GM18502 (cell line): ENCODE measurements around the gene HELZ2.
A peak's percentile ranks its signal among the peaks of the same experiment; 100 is the strongest.
"Not testable (repeated sequence)": the region's sequence is repeated elsewhere in the genome, so short reads cannot be mapped to it uniquely, and the experiment has no call there.

Source experiments
- ATAC-seq: cut with Tn5 transposase; IDR thresholded peaks from one replicate; pipeline ENCODE4 v1.9.1; 2021; ENCODE audit warnings: mild to moderate bottlenecking; ENCODE audit not compliant: unreplicated experiment, poor library complexity

The HELZ2 gene, protein sequence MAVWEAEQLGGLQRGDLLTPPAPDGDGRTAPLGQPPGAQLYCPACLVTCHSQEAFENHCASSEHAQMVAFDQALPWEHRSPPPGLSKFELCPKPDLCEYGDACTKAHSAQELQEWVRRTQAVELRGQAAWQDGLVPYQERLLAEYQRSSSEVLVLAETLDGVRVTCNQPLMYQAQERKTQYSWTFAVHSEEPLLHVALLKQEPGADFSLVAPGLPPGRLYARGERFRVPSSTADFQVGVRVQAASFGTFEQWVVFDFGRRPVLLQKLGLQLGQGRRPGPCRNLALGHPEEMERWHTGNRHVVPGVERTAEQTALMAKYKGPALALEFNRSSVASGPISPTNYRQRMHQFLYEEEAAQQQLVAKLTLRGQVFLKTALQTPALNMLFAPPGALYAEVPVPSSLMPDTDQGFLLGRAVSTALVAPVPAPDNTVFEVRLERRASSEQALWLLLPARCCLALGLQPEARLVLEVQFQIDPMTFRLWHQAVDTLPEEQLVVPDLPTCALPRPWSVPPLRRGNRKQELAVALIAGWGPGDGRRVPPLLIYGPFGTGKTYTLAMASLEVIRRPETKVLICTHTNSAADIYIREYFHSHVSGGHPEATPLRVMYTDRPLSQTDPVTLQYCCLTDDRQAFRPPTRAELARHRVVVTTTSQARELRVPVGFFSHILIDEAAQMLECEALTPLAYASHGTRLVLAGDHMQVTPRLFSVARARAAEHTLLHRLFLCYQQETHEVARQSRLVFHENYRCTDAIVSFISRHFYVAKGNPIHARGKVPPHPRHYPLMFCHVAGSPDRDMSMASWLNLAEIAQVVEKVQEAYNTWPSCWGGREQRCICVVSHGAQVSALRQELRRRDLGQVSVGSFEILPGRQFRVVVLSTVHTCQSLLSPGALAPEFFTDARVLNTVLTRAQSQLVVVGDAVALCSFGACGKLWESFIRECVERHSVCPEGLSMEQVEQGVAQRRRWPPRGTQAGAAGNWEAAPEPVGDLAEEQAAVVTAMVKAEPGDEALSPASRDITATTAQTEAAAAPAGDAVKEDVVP (N-terminal part only)

GRCh38 chr20:63574156-63574828, at the start of gene HELZ2:
Gene HELZ2, minus strand, starts transcription at chr20:63574239. Its CDS starts 1,854 bp downstream, at chr20:63572385.
- peak; percentile 69 for ATAC-seq

DNA sequence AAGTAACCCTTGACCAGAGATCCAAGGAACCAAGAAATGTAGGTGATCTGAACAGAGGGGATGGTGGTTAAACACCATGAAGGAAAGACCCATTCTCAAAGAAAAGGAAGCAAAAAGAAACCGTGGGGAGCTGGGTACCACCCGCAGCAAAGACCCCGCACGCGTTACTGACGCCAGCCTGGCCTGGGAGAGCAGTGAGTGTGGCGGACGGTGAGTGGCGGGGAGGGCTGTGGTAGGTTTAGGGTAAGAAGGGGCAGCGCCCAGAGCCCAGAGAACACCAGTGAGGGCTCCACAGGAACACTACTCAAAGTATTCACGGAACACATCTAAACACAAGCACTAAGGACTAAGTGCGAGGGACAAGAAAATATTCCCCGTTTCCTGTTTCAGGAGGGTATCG, 48.7 kb upstream of the HELZ2 start:
- ATAC-seq, result no peak

DNA sequence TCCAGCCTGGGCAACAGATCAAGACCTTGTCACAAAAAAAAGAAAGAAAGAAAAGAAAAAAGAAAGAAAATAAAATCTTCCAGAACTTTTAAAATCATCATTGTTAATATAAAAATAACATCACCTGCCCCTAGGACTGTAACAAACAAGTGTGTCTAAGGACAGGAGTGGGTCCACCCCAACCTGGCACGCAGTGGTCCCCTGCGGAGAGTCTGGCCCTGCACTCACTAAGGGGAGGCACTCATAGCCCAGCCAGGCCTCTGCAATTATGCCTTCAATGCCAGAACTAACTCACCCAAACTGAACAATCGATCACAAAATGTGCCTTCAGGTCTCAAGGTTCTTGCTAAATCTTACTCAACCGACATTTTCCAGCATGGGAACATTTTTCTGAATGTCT, 48.1 kb upstream of the HELZ2 start:
- ATAC-seq, result no peak

- ATAC-seq, result no peak
Measured at GRCh38 chr20:63620991-63621390, 47.0 kb upstream of the HELZ2 start.

GRCh38 chr20:63619505-63619904, 45.5 kb upstream of the HELZ2 start:
- ATAC-seq, result no peak

DNA sequence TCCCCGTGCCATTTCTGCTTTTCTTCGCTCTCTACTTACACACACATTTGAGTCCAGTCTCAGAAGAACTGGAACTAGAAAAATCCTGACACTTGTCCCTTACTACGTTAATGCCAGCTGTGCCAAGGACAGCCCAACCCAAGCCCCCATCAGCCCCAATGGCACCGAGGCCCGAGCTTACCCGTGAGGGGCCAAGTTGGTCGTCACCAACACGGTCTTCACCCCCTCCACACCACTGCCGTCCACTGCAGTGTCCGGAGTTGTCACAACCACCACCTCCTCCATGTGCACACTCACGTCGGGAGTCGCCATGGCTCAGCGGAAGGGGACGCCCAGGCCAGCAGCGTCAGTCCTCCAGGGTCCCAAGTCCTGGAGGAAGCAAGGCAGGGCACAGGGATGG, 45.0 kb upstream of the HELZ2 start:
- ATAC-seq, result no peak

DNA sequence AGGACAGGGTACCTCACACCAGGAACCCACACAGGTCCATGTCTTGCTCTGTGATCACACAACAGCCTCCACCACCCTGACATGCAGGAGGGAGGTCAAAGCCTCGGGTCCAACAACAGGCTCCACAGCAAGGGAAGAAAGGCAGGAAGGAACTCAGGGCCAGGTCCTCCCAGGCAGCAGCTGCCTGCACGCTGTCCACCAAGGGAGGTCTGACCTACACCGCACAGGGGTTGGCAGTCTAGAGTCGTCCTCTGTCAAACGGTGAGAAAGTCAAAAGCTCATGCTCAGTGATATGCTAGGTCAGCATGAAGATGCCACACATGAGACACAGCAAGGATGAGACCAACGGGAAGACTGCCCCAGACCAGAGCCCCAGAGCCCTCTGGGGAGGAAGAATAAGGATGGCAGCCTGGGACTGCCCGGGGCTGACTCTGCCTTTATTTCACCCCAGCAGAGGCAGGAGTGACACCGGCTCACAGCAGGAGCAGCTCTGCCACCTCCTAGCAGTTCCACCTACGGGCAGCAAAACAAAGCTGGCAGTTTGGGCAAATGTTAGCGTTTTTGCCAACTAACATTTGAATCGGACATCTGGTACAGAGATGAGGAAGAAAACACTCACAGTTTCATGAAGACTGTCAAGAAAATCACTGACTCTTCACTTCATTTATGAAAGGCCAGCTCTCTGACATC, 44.4 kb upstream of the HELZ2 start:
- ATAC-seq, result no peak

DNA sequence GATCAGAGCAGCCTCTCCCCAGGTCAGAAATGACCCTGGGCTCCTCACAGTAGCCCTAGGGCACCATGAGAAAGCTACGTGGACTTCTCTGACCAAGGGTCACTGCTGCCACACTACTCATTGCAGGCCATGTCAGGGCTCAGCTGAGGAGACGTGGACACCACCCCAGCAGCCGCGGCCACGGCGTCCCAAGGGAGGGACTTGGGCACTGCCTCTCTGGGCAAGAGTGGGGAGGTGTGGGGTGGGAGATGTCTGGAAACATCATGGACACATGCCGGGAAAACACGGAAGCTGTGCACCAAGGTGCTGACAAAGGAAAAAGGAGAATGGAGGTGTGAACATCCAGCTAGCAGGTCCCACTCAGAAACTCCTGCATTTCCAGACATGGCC, 43.8 kb upstream of the HELZ2 start:
- no peak for ATAC-seq

DNA sequence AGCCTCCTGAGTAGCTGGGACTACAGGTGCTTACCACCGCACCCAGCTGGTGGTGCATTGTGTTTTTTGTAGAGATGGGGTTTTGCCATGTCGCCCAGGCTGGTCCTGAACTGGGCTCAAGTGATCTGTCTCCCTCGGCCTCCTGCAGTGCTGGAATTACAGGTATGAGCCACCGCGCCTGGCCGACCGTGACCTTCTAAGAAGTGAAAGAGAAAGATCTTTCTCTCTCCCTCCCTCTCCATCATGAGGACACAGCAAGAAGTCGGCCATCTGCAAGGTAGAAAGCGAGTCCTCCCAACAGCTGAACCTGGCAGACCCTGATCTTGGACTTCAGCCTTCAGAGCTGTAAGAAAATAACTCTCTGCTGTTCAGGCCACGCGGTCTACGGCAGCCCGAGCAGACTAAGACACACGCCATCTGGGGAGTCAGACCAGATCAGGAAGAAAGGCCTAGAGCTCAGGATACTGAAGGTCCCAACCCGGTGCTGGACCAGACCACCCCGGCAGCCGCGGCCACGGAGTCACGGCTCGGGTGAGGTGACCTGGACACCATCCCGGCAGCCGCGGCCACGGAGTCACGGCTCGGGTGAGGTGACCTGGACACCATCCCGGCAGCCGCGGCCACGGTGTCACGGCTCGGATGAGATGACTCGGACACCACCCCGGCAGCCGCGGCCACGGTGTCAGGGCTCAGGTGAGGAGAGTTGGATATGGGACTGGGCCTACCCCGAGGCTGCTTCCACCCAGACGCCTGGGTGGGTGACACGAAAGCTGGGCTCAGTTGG, 43.2 kb upstream of the HELZ2 start:
- ATAC-seq, result no peak

DNA sequence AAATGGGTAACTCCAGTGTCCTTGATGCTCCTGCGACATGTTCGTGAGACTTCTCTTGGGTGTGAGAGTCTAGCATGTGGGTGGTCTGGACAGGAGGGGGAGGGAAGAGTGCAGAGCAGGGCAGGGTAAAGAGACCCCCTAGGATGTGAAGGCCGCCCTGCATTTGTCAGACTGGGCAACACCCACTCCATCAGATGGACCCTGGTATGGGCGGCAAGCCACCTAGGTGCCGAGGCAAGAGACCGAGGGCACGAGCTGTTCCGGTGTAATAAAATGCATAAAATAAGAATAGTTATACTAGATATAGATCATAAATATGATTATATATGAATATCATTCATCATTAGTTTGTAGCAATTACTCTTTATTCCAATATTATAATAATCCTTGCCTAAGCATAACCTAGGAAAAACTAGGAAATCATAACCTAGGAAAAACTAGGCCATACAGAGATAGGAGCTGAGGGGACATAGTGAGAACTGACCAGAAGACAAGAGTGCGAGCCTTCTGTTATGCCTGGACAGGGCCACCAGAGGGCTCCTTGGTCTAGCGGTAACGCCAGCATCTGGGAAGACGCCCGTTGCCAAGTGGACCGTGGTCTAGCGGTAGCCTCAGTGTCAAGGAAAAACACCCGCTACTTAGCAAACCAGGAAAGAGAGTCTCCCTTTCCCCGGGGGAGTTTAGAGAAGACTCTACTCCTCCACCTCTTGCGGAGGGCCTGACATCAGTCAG, 40.0 kb upstream of the HELZ2 start:
- ATAC-seq, result not testable (repeated sequence)

DNA sequence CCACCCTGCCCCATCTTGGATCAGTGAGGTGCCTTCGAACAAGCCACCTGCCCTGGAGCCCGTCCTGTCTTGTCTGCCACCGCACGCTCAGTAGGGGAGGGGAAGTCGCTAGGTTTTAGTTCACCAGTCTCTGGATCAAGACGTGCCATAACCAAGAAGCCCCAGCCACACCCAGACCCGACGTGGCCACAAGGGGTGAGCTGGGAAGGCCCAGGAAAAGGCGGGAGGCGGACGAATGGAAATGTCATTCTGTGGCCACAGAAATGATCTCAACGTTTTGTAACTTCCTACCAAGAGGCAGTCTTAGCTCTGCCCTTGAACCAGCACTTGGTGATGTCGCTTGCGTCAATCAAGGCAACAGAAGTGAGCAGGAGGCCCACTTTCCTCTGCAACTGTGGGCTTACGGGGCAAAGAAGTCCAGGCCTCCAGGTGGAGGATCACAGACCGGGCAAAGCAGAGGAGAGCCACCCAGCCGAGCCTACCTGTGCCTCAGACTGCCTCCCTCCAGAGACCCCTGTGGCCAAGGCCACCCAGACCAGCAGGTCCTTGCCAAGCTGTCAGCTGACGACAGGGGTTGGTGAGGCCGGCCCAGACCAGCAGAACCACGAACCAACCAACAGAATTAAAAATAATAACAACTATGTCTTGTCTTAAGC, 38.4 kb upstream of the HELZ2 start:
- no peak for ATAC-seq

GRCh38 chr20:63611646-63612045, 37.6 kb upstream of the HELZ2 start:
- ATAC-seq, result no peak

- ATAC-seq, result no peak
Measured at GRCh38 chr20:63610581-63611435, 36.8 kb upstream of the HELZ2 start.

DNA sequence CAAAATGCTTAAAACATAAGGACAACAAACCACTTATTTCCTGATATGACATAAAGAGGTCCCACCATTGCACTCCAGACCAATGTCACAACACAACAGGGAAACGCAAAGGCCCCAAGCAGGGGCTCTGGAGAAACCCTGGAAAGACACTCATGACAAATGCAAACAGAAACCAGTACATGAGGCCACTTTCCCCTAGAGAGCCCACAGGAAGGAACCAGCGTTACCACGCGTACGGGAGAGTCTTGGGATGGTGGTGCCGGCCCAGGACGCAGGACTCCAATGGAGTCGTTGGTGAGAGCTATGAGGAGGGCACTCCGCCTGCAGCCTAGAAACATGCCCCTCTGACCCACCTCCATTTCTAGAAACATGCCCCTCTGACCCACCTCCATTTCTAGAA, 32.6 kb upstream of the HELZ2 start:
- no peak for ATAC-seq

DNA sequence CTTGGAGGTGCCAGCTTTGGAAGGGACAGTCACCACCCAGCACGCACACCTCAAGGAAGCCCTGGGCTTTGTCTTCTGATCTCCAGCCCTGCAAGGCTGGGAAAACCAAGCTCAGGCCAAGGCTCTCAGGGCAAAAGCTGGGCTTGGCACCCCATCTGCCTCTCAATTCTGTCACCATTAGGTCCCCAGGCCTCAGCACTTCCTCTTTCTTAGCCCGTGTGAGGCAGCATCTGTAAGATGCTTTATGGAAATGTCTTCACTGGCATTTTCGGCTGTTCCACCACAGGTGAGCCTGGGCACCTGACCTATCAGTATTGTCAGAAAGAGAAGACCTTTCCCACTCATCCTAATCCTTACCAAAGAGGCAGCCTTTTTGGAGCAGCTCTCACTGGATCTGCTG, 28.3 kb upstream of the HELZ2 start:
- no peak for ATAC-seq

DNA sequence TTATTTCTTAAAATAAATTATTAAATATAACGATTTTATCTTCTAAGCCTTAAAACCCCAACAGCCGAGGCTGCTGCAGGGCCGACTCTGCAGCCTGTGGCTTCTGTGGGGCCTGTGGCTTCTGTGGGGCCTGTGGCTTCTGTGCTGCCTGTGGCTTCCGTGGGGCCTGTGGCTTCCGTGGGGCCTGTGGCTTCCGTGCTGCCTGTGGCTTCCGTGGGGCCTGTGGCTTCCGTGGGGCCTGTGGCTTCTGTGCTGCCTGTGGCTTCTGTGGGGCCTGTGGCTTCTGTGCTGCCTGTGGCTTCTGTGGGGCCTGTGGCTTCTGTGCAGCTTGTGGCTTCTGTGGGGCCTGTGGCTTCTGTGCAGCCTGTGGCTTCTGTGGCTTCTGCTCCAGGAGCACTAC, 27.6 kb upstream of the HELZ2 start:
- not testable (repeated sequence) for ATAC-seq

DNA sequence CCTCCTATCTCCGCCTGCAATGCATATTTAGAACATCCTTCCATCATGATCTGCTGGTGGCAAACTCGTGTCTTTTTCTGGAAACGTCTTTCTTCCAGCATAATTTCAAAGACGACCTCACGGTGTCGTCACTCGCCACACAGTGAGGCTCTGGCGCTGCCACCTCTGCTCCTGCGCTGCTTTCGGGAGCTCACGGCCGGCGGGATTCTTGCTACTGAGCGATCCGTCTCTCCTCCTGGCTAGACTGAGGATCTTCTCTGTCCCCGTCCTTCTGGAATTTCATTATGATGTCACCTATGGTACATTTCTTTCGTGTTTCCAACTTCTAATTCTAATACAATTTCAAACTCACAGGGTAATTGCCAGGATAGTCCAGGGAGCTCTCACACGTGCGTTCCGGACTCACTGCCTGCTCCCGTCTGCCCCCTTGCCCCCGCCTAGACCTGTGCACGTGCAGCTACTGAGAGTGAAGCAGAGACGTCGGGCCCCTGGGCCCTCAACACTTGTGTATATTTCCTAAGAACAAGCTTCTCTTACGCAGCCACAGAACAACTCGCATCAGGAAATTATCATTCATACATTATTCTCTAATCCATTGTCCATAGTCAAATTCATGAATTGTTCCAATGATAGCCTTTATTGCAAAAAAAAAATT, 25.5 kb upstream of the HELZ2 start:
- ATAC-seq, result no peak
